GM19452 (cell line): ENCODE results near the gene RGS6.
"Not testable (repeated sequence)": the region's sequence is repeated elsewhere in the genome, so short reads cannot be mapped to it uniquely, and the experiment has no call there.

Experiments
- ATAC-seq: cut with Tn5 transposase; IDR thresholded peaks from one replicate; pipeline ENCODE4 v1.9.1; 2021; ENCODE audit not compliant: unreplicated experiment

RGS6 gene

GRCh38 chr14:72448212-72448611, 516.0 kb downstream of the RGS6 start:
- ATAC-seq: no peak

GRCh38 chr14:72450473-72451044, 518.3 kb downstream of the RGS6 start:
- no peak for ATAC-seq

- ATAC-seq: peak; percentile 79
Observed at GRCh38 chr14:72451054-72451972, 519.1 kb downstream of the RGS6 start.

- no peak for ATAC-seq
Observed at GRCh38 chr14:72452774-72453173, 520.5 kb downstream of the RGS6 start.

GRCh38 chr14:72454388-72455160, 522.3 kb downstream of the RGS6 start:
- ATAC-seq: no peak

GRCh38 chr14:72457641-72458040, 525.4 kb downstream of the RGS6 start:
- ATAC-seq: no peak

GRCh38 chr14:72462056-72462455, 529.8 kb downstream of the RGS6 start:
- ATAC-seq: no peak

GRCh38 chr14:72463291-72463866, 531.1 kb downstream of the RGS6 start:
- ATAC-seq: no peak

GRCh38 chr14:72464226-72464625, 532.0 kb downstream of the RGS6 start:
- no peak for ATAC-seq

GRCh38 chr14:72466325-72466724, 534.1 kb downstream of the RGS6 start:
- no peak for ATAC-seq

GRCh38 chr14:72471346-72471745, 539.1 kb downstream of the RGS6 start:
- no peak for ATAC-seq

- ATAC-seq: no peak
Observed at GRCh38 chr14:72472845-72473244, 540.6 kb downstream of the RGS6 start.

GRCh38 chr14:72476657-72477499, 544.6 kb downstream of the RGS6 start:
- ATAC-seq: peak; percentile 85

- ATAC-seq: not testable (repeated sequence)
Observed at GRCh38 chr14:72477578-72477977, 545.3 kb downstream of the RGS6 start.

GRCh38 chr14:72478471-72478893, 546.3 kb downstream of the RGS6 start:
- no peak for ATAC-seq

GRCh38 chr14:72479461-72479931, 547.3 kb downstream of the RGS6 start:
- ATAC-seq: no peak

- ATAC-seq: no peak
Observed at GRCh38 chr14:72480464-72481243, 548.4 kb downstream of the RGS6 start.

GRCh38 chr14:72483311-72483710, 551.1 kb downstream of the RGS6 start:
- ATAC-seq: no peak

GRCh38 chr14:72485695-72486094, 553.5 kb downstream of the RGS6 start:
- no peak for ATAC-seq
